ENCODE data around the gene TAF5.
A peak's percentile ranks its signal among the peaks of the same experiment; 100 is the strongest.
"Not testable (repeated sequence)": the region's sequence is repeated elsewhere in the genome, so short reads cannot be mapped to it uniquely, and the experiment has no call there.

TAF5 gene

GRCh38 chr10:103367782-103368518 lies at the start of gene TAF5:
Gene TAF5 (plus strand): TSS chr10:103367976. CDS start chr10:103367990, 14 bp downstream.
- peak; percentile 90 to 94 for DNase-seq

- DNase-seq, result no peak
Measured at GRCh38 chr10:103327906-103328305, 39.9 kb upstream of the TAF5 start.

GRCh38 chr10:103333934-103334520 lies 33.7 kb upstream of the TAF5 start:
- DNase-seq, result peak in 1 of 2 donors; percentile 36

GRCh38 chr10:103334567-103334966 lies 33.2 kb upstream of the TAF5 start:
- DNase-seq, result no peak

- no peak for DNase-seq
Measured at GRCh38 chr10:103336370-103336769, 31.4 kb upstream of the TAF5 start.

GRCh38 chr10:103350175-103350516 lies 17.6 kb upstream of the TAF5 start:
- DNase-seq, result no peak

GRCh38 chr10:103350517-103351260 lies 17.1 kb upstream of the TAF5 start, which contains the start of gene PCGF6:
Gene PCGF6 (minus strand): TSS chr10:103351140. CDS start chr10:103351066, 74 bp downstream.
- peak; percentile 66 to 77 for DNase-seq

GRCh38 chr10:103353281-103353680 lies 14.5 kb upstream of the TAF5 start:
- no peak for DNase-seq

GRCh38 chr10:103354567-103354966 lies 13.2 kb upstream of the TAF5 start:
- not testable (repeated sequence) for DNase-seq

GRCh38 chr10:103355906-103356599 lies 11.7 kb upstream of the TAF5 start:
- no peak for DNase-seq

GRCh38 chr10:103359493-103359892 lies 8.3 kb upstream of the TAF5 start:
- DNase-seq, result not testable (repeated sequence)

GRCh38 chr10:103360791-103361190 lies 7.0 kb upstream of the TAF5 start:
- DNase-seq, result not testable (repeated sequence)

- DNase-seq, result no peak
Measured at GRCh38 chr10:103367379-103367781, 396 bp upstream of the TAF5 start.

- DNase-seq, result no peak
Measured at GRCh38 chr10:103373544-103373943, 5.8 kb downstream of the TAF5 start.

- DNase-seq, result no peak
Measured at GRCh38 chr10:103374263-103374662, 6.5 kb downstream of the TAF5 start.

- DNase-seq, result no peak
Measured at GRCh38 chr10:103382769-103383168, 15.0 kb downstream of the TAF5 start.

GRCh38 chr10:103394180-103394579 lies 26.4 kb downstream of the TAF5 start:
- DNase-seq, result no peak

GRCh38 chr10:103395754-103396066 lies 27.9 kb downstream of the TAF5 start:
- no peak for DNase-seq

- peak; percentile 94 to 96 for DNase-seq
Measured at GRCh38 chr10:103396067-103396788, 28.5 kb downstream of the TAF5 start, which contains the start of the genes ATP5MK and PDCD11. Gene ATP5MK (minus strand): TSS chr10:103396475. CDS start chr10:103392457, 4,018 bp downstream. Gene PDCD11 (plus strand): TSS chr10:103396626. CDS start chr10:103398427, 1,801 bp downstream.

- no peak for DNase-seq
Measured at GRCh38 chr10:103396789-103397087, 29.0 kb downstream of the TAF5 start.

GRCh38 chr10:103397191-103397825 lies 29.5 kb downstream of the TAF5 start:
- no peak for DNase-seq

GRCh38 chr10:103413564-103413963 lies 45.8 kb downstream of the TAF5 start:
- DNase-seq, result no peak

All from CD4-positive, alpha-beta T cell treated with Interferon alpha-2 for 1 hour (primary cell).